Thoracic aorta (tissue), 2 donors: ENCODE results near the gene GTF2H2C. TPM values are rescaled to one million over a fixed set of nuclear protein-coding genes. Genes with fewer than 3 reads are reported as not detected.

Experiments
- ATAC-seq: fragments of 150-250 bp; one replicate; pipeline ENCODE4 v1.8.0; 2017; ENCODE audit warnings: low read depth; ENCODE audit not compliant: insufficient number of reproducible peaks, low FRiP score
- DNase-seq: peaks from one replicate; pipeline ENCODE4 v3.0.0-alpha.2; 2020; ENCODE audit warnings: low spot score
- H3K27ac ChIP-seq, 2 donors: fragments of 200-600 bp; sonication (generic); 1 replicate in 1 of 2; 2 replicates in 1 of 2; pipeline ENCODE4 v1.5.1; 2016; ENCODE audit warnings: mild to moderate bottlenecking in 2 of 2, moderate library complexity in 2 of 2
- H3K27me3 ChIP-seq: fragments of 200-600 bp; sonication (generic); replicated peaks from 2 replicates; pipeline ENCODE4 v1.6.0; 2016; ENCODE audit warnings: mild to moderate bottlenecking; ENCODE audit not compliant: insufficient read depth
- H3K36me3 ChIP-seq: fragments of 200-600 bp; sonication (generic); one replicate; pipeline ENCODE4 v1.5.1; 2016
- H3K4me1 ChIP-seq, 2 donors: fragments of 200-600 bp; sonication (generic); 1 replicate in 1 of 2; 2 replicates in 1 of 2; pipeline versions ENCODE4 v1.5.1 to v1.6.0; 2016; ENCODE audit warnings: low read depth in 2 of 2, mild to moderate bottlenecking in 1 of 2; ENCODE audit not compliant: control insufficient read depth in 1 of 2
- H3K4me3 ChIP-seq: fragments of 200-600 bp; sonication (generic); 2 replicates; pipeline ENCODE4 v1.5.1; 2016; ENCODE audit warnings: mild to moderate bottlenecking
- H3K9me3 ChIP-seq: fragments of 200-600 bp; sonication (generic); 2 replicates; pipeline ENCODE4 v1.5.1; 2016
- CTCF ChIP-seq: fragments of 200-600 bp; sonication (generic); IDR thresholded peaks from one replicate; pipeline ENCODE4 v1.5.1; 2019; ENCODE audit warnings: antibody characterized with exemption
- total RNA-seq, 2 donors: library from RNA; depleted of rRNA; stranded (reverse); fragments of >200 nt; gene quantifications; one replicate each; pipeline versions ENCODE4 v1.1.0 to v1.2.3, GENCODE V29; 2016

The GTF2H2C gene
- total RNA-seq, 2 donors from 2014 or later = 9.3 to 24.4 TPM

- ATAC-seq (no peak), DNase-seq (no peak)
- peaks cover 0 to 7% of the 10 kb centered on the region in 2 donors for H3K4me1 ChIP-seq
- H3K36me3 ChIP-seq = no peaks in the 10 kb centered on the region
- H3K27me3 ChIP-seq = no peaks in the 10 kb centered on the region
- no peak overlapping the region for H3K4me3 ChIP-seq
- TF ChIP-seq CTCF = no peak
- no peaks in the 10 kb centered on the region for H3K9me3 ChIP-seq
- H3K27ac ChIP-seq = no peak overlapping the region
Observed at GRCh38 chr5:69519285-69519684, 40.7 kb upstream of the GTF2H2C start.

- Histone ChIP-seq H3K27ac (no peak overlapping the region), H3K36me3 (no peaks in the 10 kb centered on the region), H3K4me3 (no peak overlapping the region), H3K4me1 (peaks cover 0 to 7% of the 10 kb centered on the region in 2 donors), H3K9me3 (no peaks in the 10 kb centered on the region), H3K27me3 (no peaks in the 10 kb centered on the region)
- ATAC-seq = no peak
- no peak for DNase-seq
- no peak for TF ChIP-seq CTCF
Observed at GRCh38 chr5:69522035-69522434, 38.0 kb upstream of the GTF2H2C start.

GRCh38 chr5:69525490-69525889 lies 34.5 kb upstream of the GTF2H2C start:
- Histone ChIP-seq H3K27me3 (no peaks in the 10 kb centered on the region), H3K9me3 (no peaks in the 10 kb centered on the region), H3K4me1 (no peaks in the 10 kb centered on the region), H3K36me3 (no peaks in the 10 kb centered on the region), H3K4me3 (no peak overlapping the region), H3K27ac (no peak overlapping the region)
- TF ChIP-seq CTCF = no peak
- ATAC-seq = no peak
- no peak for DNase-seq

- Histone ChIP-seq H3K9me3 (no peaks in the 10 kb centered on the region), H3K4me3 (no peak overlapping the region), H3K36me3 (no peaks in the 10 kb centered on the region), H3K4me1 (no peaks in the 10 kb centered on the region), H3K27ac (no peak overlapping the region), H3K27me3 (no peaks in the 10 kb centered on the region)
- DNase-seq (no peak), ATAC-seq (no peak)
- TF ChIP-seq CTCF = no peak
Observed at GRCh38 chr5:69526660-69527059, 33.3 kb upstream of the GTF2H2C start.

- no peak for TF ChIP-seq CTCF
- Histone ChIP-seq H3K9me3 (no peaks in the 10 kb centered on the region), H3K27me3 (no peaks in the 10 kb centered on the region), H3K4me3 (no peak overlapping the region), H3K4me1 (no peaks in the 10 kb centered on the region), H3K27ac (no peak overlapping the region), H3K36me3 (no peaks in the 10 kb centered on the region)
- ATAC-seq = no peak
- DNase-seq = no peak
Observed at GRCh38 chr5:69527128-69527770, 32.7 kb upstream of the GTF2H2C start.
